Progenitor cell of endocrine pancreas (in vitro differentiated cells): Measurements from ENCODE around the gene PRM3. TPM values are rescaled to one million over a fixed set of nuclear protein-coding genes. Genes with fewer than 3 reads are reported as not detected.
A peak's percentile ranks its signal among the peaks of the same experiment; 100 is the strongest.

Experiments
- DNase-seq: peaks from one replicate; pipeline ENCODE4 v3.0.0; 2021; ENCODE audit warnings: low spot score; ENCODE audit not compliant: unreplicated experiment
- H3K27ac Mint-ChIP-seq: 2 replicates; pipeline ENCODE4 v1.8.0; 2021; ENCODE audit warnings: mild to moderate bottlenecking, moderate library complexity, mixed read lengths
- H3K27me3 Mint-ChIP-seq: 2 replicates; pipeline ENCODE4 v1.8.0; 2021; ENCODE audit warnings: mixed read lengths
- H3K36me3 Mint-ChIP-seq: 2 replicates; pipeline ENCODE4 v1.8.0; 2022; ENCODE audit warnings: mixed read lengths; ENCODE audit not compliant: insufficient read depth
- H3K4me1 Mint-ChIP-seq: 2 replicates; pipeline ENCODE4 v1.8.0; 2021; ENCODE audit warnings: low read depth, mixed read lengths
- H3K4me3 Mint-ChIP-seq: 2 replicates; pipeline ENCODE4 v1.8.0; 2021; ENCODE audit warnings: low read depth, mild to moderate bottlenecking, moderate library complexity, mixed read lengths
- H3K9me3 Mint-ChIP-seq: 2 replicates; pipeline ENCODE4 v1.8.0; 2021; ENCODE audit warnings: low read depth, mixed read lengths
- CTCF ChIP-seq: fragments of 200-600 bp; sonication (generic); IDR thresholded peaks from one replicate; pipeline ENCODE4 v1.5.0; 2021; ENCODE audit warnings: antibody characterized with exemption, mild to moderate bottlenecking; ENCODE audit not compliant: unreplicated experiment
- long read RNA-seq: library from polyadenylated mRNA; unstranded; transcript quantifications from one replicate; pipeline ENCODE4 v2.0.0, GENCODE V29; 2020
- total RNA-seq: library from RNA; stranded (reverse); gene quantifications from 2 replicates; pipeline ENCODE4 v1.2.1, GENCODE V29; 2021

The PRM3 gene
- total RNA-seq = not detected in 2 replicates
- long read RNA-seq = 0 reads

GRCh38 chr16:11272921-11273720 is at the start of gene PRM3:
Gene PRM3 (minus strand): TSS chr16:11273629. CDS start chr16:11273595, 34 bp downstream.
- H3K27ac Mint-ChIP-seq = peak within 1 kb of the TSS; percentile 24
- H3K36me3 Mint-ChIP-seq = no peaks in the 10 kb centered on the region
- H3K9me3 Mint-ChIP-seq = peaks cover 2% of the 10 kb centered on the region
- no peak for TF ChIP-seq CTCF
- H3K4me3 Mint-ChIP-seq = no peak within 1 kb of the TSS
- peaks cover 10% of the 10 kb centered on the region for H3K4me1 Mint-ChIP-seq
- H3K27me3 Mint-ChIP-seq = no peaks in the 10 kb centered on the region
- no peak for DNase-seq

- Mint-ChIP-seq H3K4me3 (no peak overlapping the region), H3K27ac (no peak overlapping the region), H3K27me3 (no peaks in the 10 kb centered on the region), H3K36me3 (no peaks in the 10 kb centered on the region), H3K9me3 (no peaks in the 10 kb centered on the region), H3K4me1 (no peaks in the 10 kb centered on the region)
- no peak for TF ChIP-seq CTCF
- DNase-seq = no peak
Measured at GRCh38 chr16:11322823-11323222, 49.4 kb upstream of the PRM3 start.

GRCh38 chr16:11321662-11322061 is 48.2 kb upstream of the PRM3 start:
- TF ChIP-seq CTCF = no peak
- no peak for DNase-seq
- H3K4me1 Mint-ChIP-seq = no peaks in the 10 kb centered on the region
- no peak overlapping the region for H3K4me3 Mint-ChIP-seq
- peaks cover 4% of the 10 kb centered on the region for H3K27me3 Mint-ChIP-seq
- no peaks in the 10 kb centered on the region for H3K36me3 Mint-ChIP-seq
- H3K9me3 Mint-ChIP-seq = no peaks in the 10 kb centered on the region
- no peak overlapping the region for H3K27ac Mint-ChIP-seq

GRCh38 chr16:11320170-11320569 is 46.7 kb upstream of the PRM3 start:
- DNase-seq = no peak
- no peak for TF ChIP-seq CTCF
- H3K4me1 Mint-ChIP-seq = peaks cover 3% of the 10 kb centered on the region
- H3K4me3 Mint-ChIP-seq = no peak overlapping the region
- H3K27me3 Mint-ChIP-seq = peaks cover 12% of the 10 kb centered on the region
- no peak overlapping the region for H3K27ac Mint-ChIP-seq
- H3K36me3 Mint-ChIP-seq = no peaks in the 10 kb centered on the region
- H3K9me3 Mint-ChIP-seq = no peaks in the 10 kb centered on the region

GRCh38 chr16:11319529-11320146 is 46.2 kb upstream of the PRM3 start:
- peaks cover 12% of the 10 kb centered on the region for H3K27me3 Mint-ChIP-seq
- peaks cover 3% of the 10 kb centered on the region for H3K4me1 Mint-ChIP-seq
- H3K36me3 Mint-ChIP-seq = no peaks in the 10 kb centered on the region
- no peak overlapping the region for H3K4me3 Mint-ChIP-seq
- no peaks in the 10 kb centered on the region for H3K9me3 Mint-ChIP-seq
- H3K27ac Mint-ChIP-seq = no peak overlapping the region
- no peak for DNase-seq
- no peak for TF ChIP-seq CTCF
